ENCODE results near the gene CACNB3.

DNA sequence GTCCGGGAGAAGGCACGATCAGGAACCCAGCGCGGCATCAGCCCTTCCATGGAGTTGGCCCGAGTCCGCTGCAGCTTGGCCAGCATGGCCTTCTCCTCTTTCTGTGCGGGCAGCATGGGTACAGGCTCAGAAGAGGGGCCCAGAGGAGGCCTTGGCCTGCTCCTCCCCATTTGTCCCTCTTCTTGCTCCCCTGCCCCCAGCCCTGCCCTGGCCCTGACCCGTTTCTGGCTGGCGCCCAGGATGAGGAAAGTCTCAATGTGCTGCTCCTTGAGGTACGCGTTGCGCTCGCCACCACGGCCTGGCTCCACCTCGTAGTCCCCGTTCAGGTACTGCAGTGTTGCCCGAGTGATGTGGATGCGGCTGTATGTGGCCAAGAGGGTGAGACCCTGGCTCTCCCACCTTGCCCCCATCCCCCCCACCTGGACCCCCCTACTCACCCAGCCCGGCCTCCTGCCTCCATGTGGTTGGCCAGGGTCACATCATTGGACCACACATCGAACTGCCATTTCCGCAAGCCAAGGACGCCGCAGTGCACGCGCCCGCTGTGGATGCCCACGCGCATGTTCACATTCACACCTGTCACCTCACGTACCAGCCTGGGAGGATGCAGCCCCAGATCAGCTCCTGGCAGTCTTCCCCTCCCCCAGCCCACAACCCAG is 42.2 kb upstream of the CACNB3 start:
- TF ChIP-seq, protein P1, sequence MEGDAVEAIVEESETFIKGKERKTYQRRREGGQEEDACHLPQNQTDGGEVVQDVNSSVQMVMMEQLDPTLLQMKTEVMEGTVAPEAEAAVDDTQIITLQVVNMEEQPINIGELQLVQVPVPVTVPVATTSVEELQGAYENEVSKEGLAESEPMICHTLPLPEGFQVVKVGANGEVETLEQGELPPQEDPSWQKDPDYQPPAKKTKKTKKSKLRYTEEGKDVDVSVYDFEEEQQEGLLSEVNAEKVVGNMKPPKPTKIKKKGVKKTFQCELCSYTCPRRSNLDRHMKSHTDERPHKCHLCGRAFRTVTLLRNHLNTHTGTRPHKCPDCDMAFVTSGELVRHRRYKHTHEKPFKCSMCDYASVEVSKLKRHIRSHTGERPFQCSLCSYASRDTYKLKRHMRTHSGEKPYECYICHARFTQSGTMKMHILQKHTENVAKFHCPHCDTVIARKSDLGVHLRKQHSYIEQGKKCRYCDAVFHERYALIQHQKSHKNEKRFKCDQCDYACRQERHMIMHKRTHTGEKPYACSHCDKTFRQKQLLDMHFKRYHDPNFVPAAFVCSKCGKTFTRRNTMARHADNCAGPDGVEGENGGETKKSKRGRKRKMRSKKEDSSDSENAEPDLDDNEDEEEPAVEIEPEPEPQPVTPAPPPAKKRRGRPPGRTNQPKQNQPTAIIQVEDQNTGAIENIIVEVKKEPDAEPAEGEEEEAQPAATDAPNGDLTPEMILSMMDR (conservative IDR thresholded peaks at IDR 0.05 in 1 of 2, IDR thresholded peaks at IDR 0.05 in 1 of 2; ENCODE audit: extremely low read depth in 1 of 2, insufficient read depth in 1 of 2, low read depth in 1 of 2, low read length in 2 of 2): no peak
- TF ChIP-seq EZH2 (IDR thresholded peaks at IDR 0.05; ENCODE audit: borderline replicate concordance, low read length): no peak
